GM12891 (cell line): ENCODE data around the gene KIF4B.

Experiments used
- PAX5 ChIP-seq: IDR thresholded peaks from 2 replicates; pipeline ENCODE4 v1.6.1; 2011; ENCODE audit warnings: low read length, moderate library complexity, mild to moderate bottlenecking; ENCODE audit not compliant: insufficient read depth, severe bottlenecking
- POLR2A ChIP-seq: IDR thresholded peaks from 2 replicates; pipeline ENCODE4 v1.6.1; 2011; ENCODE audit warnings: low read depth, low read length, control low read depth
- POLR2AphosphoS5 ChIP-seq: IDR thresholded peaks from 2 replicates; pipeline ENCODE4 v1.6.1; 2011; ENCODE audit warnings: low read depth, low read length, control low read depth
- POU2F2 ChIP-seq: IDR thresholded peaks from 2 replicates; pipeline ENCODE4 v1.6.1; 2011; ENCODE audit warnings: low read depth, mild to moderate bottlenecking, control low read depth, low read length, moderate library complexity
- SPI1 ChIP-seq: IDR thresholded peaks from 2 replicates; pipeline ENCODE4 v1.6.1; 2011; ENCODE audit warnings: low read depth, low read length, control low read depth
- TAF1 ChIP-seq: IDR thresholded peaks from 2 replicates; pipeline ENCODE4 v1.6.1; 2011; ENCODE audit warnings: low read depth, low read length, control low read depth

DNA sequence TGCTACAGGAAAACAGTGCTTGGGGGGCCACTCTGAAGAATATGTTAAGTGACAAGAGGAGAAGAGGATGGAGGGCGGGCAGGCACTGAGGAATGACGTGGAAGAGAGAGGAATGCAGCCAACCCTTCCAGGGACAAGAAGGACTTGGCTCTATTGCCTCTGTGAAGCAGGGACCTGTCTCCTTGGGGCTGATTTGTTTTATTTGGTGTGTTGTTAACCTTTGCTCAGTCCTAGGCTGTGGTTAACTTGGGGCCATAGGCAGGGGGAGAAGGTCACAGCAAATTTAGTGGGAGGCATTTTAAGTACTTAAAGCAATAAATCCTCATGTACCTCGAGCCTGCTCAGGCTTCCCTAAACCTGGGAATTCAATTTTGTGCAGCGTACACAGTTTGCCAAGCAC lies 39.9 kb downstream of the KIF4B start:
- TF ChIP-seq POLR2A (no peak), SPI1 (no peak), POU2F2 (no peak), POLR2AphosphoS5 (no peak), TAF1 (no peak), PAX5 (no peak)
